K562 (cell line): Measurements from ENCODE around the gene BRD7. TPM values are rescaled to one million over a fixed set of nuclear protein-coding genes. Genes with fewer than 3 reads are reported as not detected.

ENCODE experiments used
- ATAC-seq: fragments of 200-7000 bp; cut with Tn5 transposase; 3 replicates; pipeline ENCODE4 v1.9.1; 2020; ENCODE audit warnings: moderate library complexity
- BruUV-seq: library from RNA; stranded (reverse); fragments of 400-500 nt; replicated peaks from 2 replicates; lab custom pipeline; 2021; lab: Mats Ljungman, UMichigan
- CTCF ChIA-PET: fragments of 300-600 bp; formaldehyde crosslinking; extraction: SDS; loops from one replicate; lab custom pipeline; 2021; ENCODE audit warnings: low intra/inter-chr PET ratio; lab: Yijun Ruan, JAX
- POLR2A ChIA-PET: fragments of 300-600, 350-650 bp; sonication (Branson Sonifier 250); formaldehyde crosslinking; extraction: SDS; loops from one replicate; lab custom pipeline; 2021; ENCODE audit warnings: antibody characterized with exemption, inconsistent platforms; lab: Yijun Ruan, JAX
- DNase-seq, 4 experiments: peaks; one replicate each; pipeline versions ENCODE4 v3.0.0 to v3.0.0-alpha.2; 2011 to 2018; ENCODE audit warnings: low spot score in 3 of 4, mixed read lengths in 3 of 4; ENCODE audit errors: extremely low read depth in 1 of 4
- FAIRE-seq: peaks from 2 replicates; lab custom pipeline; 2011; peaks lifted over from hg19 to GRCh38; lab: Jason Lieb, UNC
- H2AFZ ChIP-seq: 2 replicates; pipeline ENCODE4 v1.6.0; 2011; ENCODE audit warnings: low read depth, low read length, control low read depth, inconsistent platforms
- H3K27ac ChIP-seq: fragments of 200-600 bp; 3 replicates; pipeline ENCODE4 v1.8.0; 2011; ENCODE audit warnings: low read depth, mild to moderate bottlenecking, control low read depth, inconsistent platforms, low read length, moderate library complexity, mixed read lengths; ENCODE audit errors: extremely low read depth
- H3K27me3 ChIP-seq, 2 experiments: fragments of 300-600 bp in 1 of 2; 2 replicates in 1 of 2; 3 replicates in 1 of 2; pipeline versions ENCODE4 v1.6.0 to v1.8.0; 2011; ENCODE audit warnings: inconsistent platforms in 2 of 2, low read length in 2 of 2, mild to moderate bottlenecking in 1 of 2, mixed read lengths in 1 of 2, moderate library complexity in 1 of 2; ENCODE audit not compliant: control insufficient read depth in 2 of 2, insufficient read depth in 2 of 2
- H3K36me3 ChIP-seq: fragments of 300-600 bp; 3 replicates; pipeline ENCODE4 v1.8.0; 2011; ENCODE audit warnings: mild to moderate bottlenecking, low read length, inconsistent platforms; ENCODE audit not compliant: control insufficient read depth, insufficient read depth
- H3K4me1 ChIP-seq, 2 experiments: fragments of 200-600 bp in 1 of 2; replicated peaks in 1 of 2; 2 replicates in 1 of 2; 3 replicates in 1 of 2; pipeline versions ENCODE4 v1.5.1 to v1.8.0; 2011; ENCODE audit warnings: inconsistent platforms in 2 of 2, low read length in 2 of 2, mild to moderate bottlenecking in 1 of 2, mixed read lengths in 1 of 2, moderate library complexity in 1 of 2; ENCODE audit not compliant: control insufficient read depth in 2 of 2, insufficient read depth in 2 of 2
- H3K4me2 ChIP-seq: 2 replicates; pipeline ENCODE4 v1.6.1; 2011; ENCODE audit warnings: low read length, control low read depth, inconsistent platforms, mixed read lengths; ENCODE audit not compliant: insufficient read depth
- H3K4me3 ChIP-seq: fragments of 200-600 bp; sonication (generic), shearing (Covaris generic); 2 replicates; pipeline ENCODE4 v1.5.1; 2016; ENCODE audit warnings: control low read depth, inconsistent platforms
- H3K79me2 ChIP-seq: fragments of 200-600 bp; 3 replicates; pipeline ENCODE4 v1.8.0; 2011; ENCODE audit warnings: low read length, inconsistent platforms; ENCODE audit not compliant: control insufficient read depth, insufficient read depth
- H3K9ac ChIP-seq, 2 experiments: 2 replicates each; pipeline versions ENCODE4 v1.6.0 to v1.6.1; 2011; ENCODE audit warnings: low read depth in 2 of 2, low read length in 2 of 2, control low read depth in 1 of 2, inconsistent platforms in 1 of 2, mild to moderate bottlenecking in 1 of 2, mixed read lengths in 1 of 2; ENCODE audit not compliant: insufficient read depth in 1 of 2
- H3K9me1 ChIP-seq: one replicate; pipeline ENCODE4 v1.6.0; 2011; ENCODE audit warnings: inconsistent platforms, mild to moderate bottlenecking, low read length, moderate library complexity; ENCODE audit not compliant: control insufficient read depth, insufficient read depth
- H3K9me3 ChIP-seq: replicated peaks from 2 replicates; pipeline ENCODE4 v1.5.1; 2011; ENCODE audit warnings: low read depth, low read length, inconsistent platforms; ENCODE audit not compliant: control insufficient read depth, insufficient read depth
- H4K20me1 ChIP-seq: replicated peaks from 2 replicates; pipeline ENCODE4 v1.6.1; 2011; ENCODE audit warnings: low read length, inconsistent platforms, mixed read lengths; ENCODE audit not compliant: control insufficient read depth, insufficient read depth
- ELF1 ChIP-seq: fragments of 200-800 bp; sonication (Bioruptor generic); IDR thresholded peaks from 2 replicates; pipeline ENCODE4 v1.6.1; 2016; ENCODE audit warnings: missing genetic modification characterization, missing compliant biosample characterization
- FOXP4 ChIP-seq: sonication (generic); formaldehyde crosslinking; IDR thresholded peaks from 2 replicates; pipeline ENCODE4 v1.8.0; 2022; ENCODE audit warnings: mild to moderate bottlenecking, missing genetic modification reagents, borderline replicate concordance
- POLR2G ChIP-seq: fragments of 200-400 bp; formaldehyde crosslinking; IDR thresholded peaks from 2 replicates; pipeline ENCODE4 v1.6.1; 2017; ENCODE audit warnings: low read depth, mild to moderate bottlenecking, antibody characterized with exemption, low read length, moderate library complexity
- WGBS: fragments of 100-300 bp; shearing (Covaris generic); methylation state at CpG from one replicate; pipeline ENCODE4 v1.1.6; 2016; ENCODE audit warnings: low coverage, mixed read lengths; ENCODE audit not compliant: insufficient coverage; ENCODE audit errors: missing lambda C conversion rate; 5-methylcytosine and 5-hydroxymethylcytosine counted together
- in situ Hi-C: fragments of 300-500 bp; cut with MboI; formaldehyde crosslinking; loops from 4 replicates; pipeline ENCODE4 v1.15.0; 2018; ENCODE audit warnings: inconsistent platforms, mixed read lengths
- intact Hi-C: fragments of 100-400 bp; cut with micrococcal nuclease; formaldehyde crosslinking; loops from 2 replicates; pipeline ENCODE4 v1.14.2; 2022
- polyA plus RNA-seq, 8 experiments: library from polyadenylated mRNA; depleted of rRNA in 4 of 8; stranded (reverse) in 5 of 8; unstranded in 3 of 8; fragments of >200 nt; fragmentation: Nextera tagmentation in 2 of 8; fragmentation: Illumina TruSeq in 1 of 8; extraction: Ambion mirVana in 2 of 8; extraction: Trizol in 1 of 8; gene quantifications; 2 replicates each; pipeline versions ENCODE4 v1.2.1 to v1.2.3, GENCODE V29; 2011 to 2014; ENCODE audit warnings: inconsistent platforms in 1 of 8, missing spikeins in 1 of 8
- total RNA-seq, 7 experiments: library from RNA; depleted of rRNA in 6 of 7; stranded (reverse); fragments of >200 nt in 6 of 7; fragmentation: Illumina TruSeq in 2 of 7; extraction: Trizol in 2 of 7; gene quantifications; 2 replicates each; pipeline versions ENCODE4 v1.2.1 to v1.2.3, GENCODE V29; 2011 to 2021; ENCODE audit warnings: low replicate concordance in 1 of 7

Gene BRD7
- total and polyA plus RNA-seq, 9 of the 15 experiments (the other 6 are each of a cell fraction or from before 2014, with no cell fraction given) = 20.6 to 101 (median 68.7) TPM

GRCh38 chr16:50299508-50300105 is 69.2 kb downstream of the BRD7 start:
- 82% methylated on average over 4 of the region's 12 CpGs for whole genome bisulfite sequencing
- Histone ChIP-seq H3K36me3 (peaks cover 91% of the 10 kb centered on the region; the same call in 2 of the 3 replicates), H3K9ac (peak overlapping the region in 1 of 2 experiments; percentile 18; a peak in 1 of 4 replicates), H2AFZ (no peak overlapping the region), H3K27ac (no peak overlapping the region), H3K4me2 (no peak overlapping the region), H3K9me1 (no peaks in the 10 kb centered on the region), H3K4me3 (no peak overlapping the region), H4K20me1 (peaks cover 6% of the 10 kb centered on the region; the same call in 1 of the 2 replicates), H3K79me2 (no peaks in the 10 kb centered on the region), H3K9me3 (no peaks in the 10 kb centered on the region), H3K4me1 (peaks cover 0 to 36% of the 10 kb centered on the region in 2 experiments; a peak in 2 of 5 replicates), H3K27me3 (no peaks in the 10 kb centered on the region)
- CTCF ChIA-PET = no interaction called here
- no TSS peak for BruUV-seq
- TF ChIP-seq FOXP4 = no peak
- 0 out of 2 replicates have a peak, but pooled peaks have one; percentile 21 for TF ChIP-seq POLR2G
- no peak for TF ChIP-seq ELF1
- intact Hi-C loops (no loop called here), in situ Hi-C loops (no loop called here)
- DNase-seq (no peak), FAIRE-seq (no peak), ATAC-seq (no peak)
- POLR2A ChIA-PET = interaction anchor here (0.5 to 0.6 kb wide), 2 partner anchors 71 to 610 kb away, joined by 3 to 4 read pairs; no protein-coding TSS in a partner anchor
